Keratinocyte (primary cell): ENCODE measurements around the gene GAMT.

Experiments used
- EZH2 ChIP-seq: IDR thresholded peaks from one replicate; pipeline ENCODE4 v1.6.1; 2012; ENCODE audit warnings: inconsistent platforms, mild to moderate bottlenecking, low read length, moderate library complexity
- TF ChIP-seq, protein P1 (sequence below), 3 experiments: IDR thresholded peaks in 1 of 3; conservative IDR thresholded peaks in 1 of 3; optimal IDR thresholded peaks in 1 of 3; 2 replicates in 2 of 3; 3 replicates in 1 of 3; pipeline versions ENCODE3 to v1.5.1; 2011; ENCODE audit warnings: low read length in 3 of 3, mild to moderate bottlenecking in 3 of 3, moderate library complexity in 2 of 3, control low read depth in 1 of 3, inconsistent platforms in 1 of 3; ENCODE audit not compliant: insufficient read depth in 2 of 3; ENCODE audit errors: extremely low read depth in 1 of 3

DNA sequence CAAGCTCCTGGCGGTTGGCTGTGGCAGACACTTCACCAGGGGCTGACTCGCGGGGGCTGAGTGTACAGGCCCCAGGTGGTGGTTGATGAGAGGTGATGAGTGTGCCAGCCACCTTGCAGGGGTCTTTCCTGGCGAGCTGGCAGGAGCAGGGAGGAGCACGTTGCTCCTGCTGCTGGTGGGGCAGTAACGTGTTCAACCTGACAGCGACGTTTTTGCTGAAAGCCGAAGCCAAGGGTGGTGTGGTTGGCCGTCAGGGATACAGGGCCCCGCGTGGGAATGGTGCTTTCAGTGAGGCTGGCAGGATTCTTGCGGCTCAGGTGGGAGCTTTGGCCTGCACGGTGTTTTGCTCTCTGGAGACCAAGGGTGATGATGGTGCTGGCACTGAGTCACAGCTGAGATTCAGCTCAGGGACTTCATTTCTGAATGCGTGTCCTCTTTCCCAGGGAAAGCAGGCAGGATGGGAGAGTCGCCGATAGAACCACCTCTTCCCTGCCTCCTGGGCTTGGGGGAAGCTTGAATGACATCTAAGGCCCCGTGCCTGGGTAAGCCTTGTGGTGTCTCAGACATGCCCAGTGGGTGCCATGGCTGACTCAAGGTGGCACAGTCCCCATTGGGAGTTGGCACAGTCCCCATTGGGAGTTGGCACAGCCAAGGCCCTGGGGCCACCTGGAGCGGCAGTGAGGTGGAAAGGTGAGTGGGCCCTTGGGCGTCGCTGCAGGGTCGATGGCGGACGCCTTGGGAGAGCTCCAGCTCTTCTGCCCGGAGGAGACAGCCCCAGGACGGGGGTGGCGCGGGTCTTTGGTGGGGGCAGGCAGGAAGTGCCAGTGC, 14.9 kb upstream of the GAMT start:
- TF ChIP-seq EZH2 = no peak
- TF ChIP-seq, protein P1, sequence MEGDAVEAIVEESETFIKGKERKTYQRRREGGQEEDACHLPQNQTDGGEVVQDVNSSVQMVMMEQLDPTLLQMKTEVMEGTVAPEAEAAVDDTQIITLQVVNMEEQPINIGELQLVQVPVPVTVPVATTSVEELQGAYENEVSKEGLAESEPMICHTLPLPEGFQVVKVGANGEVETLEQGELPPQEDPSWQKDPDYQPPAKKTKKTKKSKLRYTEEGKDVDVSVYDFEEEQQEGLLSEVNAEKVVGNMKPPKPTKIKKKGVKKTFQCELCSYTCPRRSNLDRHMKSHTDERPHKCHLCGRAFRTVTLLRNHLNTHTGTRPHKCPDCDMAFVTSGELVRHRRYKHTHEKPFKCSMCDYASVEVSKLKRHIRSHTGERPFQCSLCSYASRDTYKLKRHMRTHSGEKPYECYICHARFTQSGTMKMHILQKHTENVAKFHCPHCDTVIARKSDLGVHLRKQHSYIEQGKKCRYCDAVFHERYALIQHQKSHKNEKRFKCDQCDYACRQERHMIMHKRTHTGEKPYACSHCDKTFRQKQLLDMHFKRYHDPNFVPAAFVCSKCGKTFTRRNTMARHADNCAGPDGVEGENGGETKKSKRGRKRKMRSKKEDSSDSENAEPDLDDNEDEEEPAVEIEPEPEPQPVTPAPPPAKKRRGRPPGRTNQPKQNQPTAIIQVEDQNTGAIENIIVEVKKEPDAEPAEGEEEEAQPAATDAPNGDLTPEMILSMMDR (optimal IDR thresholded peaks at IDR 0.05 in 1 of 3, IDR thresholded peaks at IDR 0.05 in 1 of 3, conservative IDR thresholded peaks at IDR 0.05 in 1 of 3; ENCODE audit: extremely low read depth in 1 of 3, insufficient read depth in 2 of 3, low read length in 3 of 3) = no peak
